Left cardiac atrium (tissue), 4 donors: ENCODE results near the gene HSD3B1. TPM values are rescaled to one million over a fixed set of nuclear protein-coding genes. Genes with fewer than 3 reads are reported as not detected.
"Not testable (repeated sequence)": the region's sequence is repeated elsewhere in the genome, so short reads cannot be mapped to it uniquely, and the experiment has no call there.

ENCODE experiments used
- ATAC-seq, 2 donors: fragments of 200-7000 bp; cut with Tn5 transposase; one replicate each; pipeline ENCODE4 v1.9.1; 2020; ENCODE audit warnings: mild to moderate bottlenecking in 2 of 2, moderate library complexity in 2 of 2
- DNase-seq: peaks from one replicate; pipeline ENCODE4 v3.0.0-alpha.2; 2020
- intact Hi-C, 2 donors: fragments of 100-400 bp; cut with DNase I; formaldehyde crosslinking; loops; one replicate each; pipeline versions ENCODE4 v1.14.1 to v1.15.1; 2022 to 2023
- total RNA-seq, 2 donors: library from RNA; stranded (reverse); fragmentation: NEBNext Ultra II Directional; extraction: Animal tissue kit (Norgen Biotek cat#: 25700); gene quantifications; one replicate each; pipeline ENCODE4 v1.2.1, GENCODE V29; 2021
- donor health status: DM: no; HTN: yes; CAD: no.
- donor health status: DM: no; HTN: yes; CAD: no; lungs with severe emphysema.
- donor health status: DM: yes; HTN: yes; CAD: no.
- donor health status: Dilated cardiomyopathy.

HSD3B1 gene
- total RNA-seq, 2 donors from 2014 or later = not detected

DNA sequence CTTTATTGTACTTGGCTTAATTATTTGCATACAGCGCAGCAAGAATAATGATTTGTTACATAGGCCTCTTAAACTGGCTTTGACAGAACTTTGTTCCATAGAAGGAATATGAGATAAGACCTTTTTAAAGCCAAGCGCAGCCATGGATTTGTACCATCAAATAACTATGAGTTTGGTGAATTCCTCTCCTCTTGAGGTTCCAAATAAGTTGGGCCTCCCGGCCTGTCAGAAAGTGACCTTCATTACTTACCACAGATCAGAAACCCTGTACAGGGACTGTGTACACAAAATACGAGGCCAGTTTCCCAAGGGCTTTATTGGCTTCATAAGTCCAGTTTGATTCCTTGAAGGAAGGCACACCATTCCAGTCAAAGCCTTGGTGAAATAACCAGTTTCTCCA, 21.8 kb upstream of the HSD3B1 start:
- ATAC-seq (no peak), DNase-seq (no peak)
- intact Hi-C loops = no loop called here

- ATAC-seq (peak in 1 of 2 donors; percentile 56), DNase-seq (no peak)
- intact Hi-C loops = no loop called here
These were observed 18.8 kb upstream of the HSD3B1 start for GRCh38 chr1:119488216-119488615.

DNA sequence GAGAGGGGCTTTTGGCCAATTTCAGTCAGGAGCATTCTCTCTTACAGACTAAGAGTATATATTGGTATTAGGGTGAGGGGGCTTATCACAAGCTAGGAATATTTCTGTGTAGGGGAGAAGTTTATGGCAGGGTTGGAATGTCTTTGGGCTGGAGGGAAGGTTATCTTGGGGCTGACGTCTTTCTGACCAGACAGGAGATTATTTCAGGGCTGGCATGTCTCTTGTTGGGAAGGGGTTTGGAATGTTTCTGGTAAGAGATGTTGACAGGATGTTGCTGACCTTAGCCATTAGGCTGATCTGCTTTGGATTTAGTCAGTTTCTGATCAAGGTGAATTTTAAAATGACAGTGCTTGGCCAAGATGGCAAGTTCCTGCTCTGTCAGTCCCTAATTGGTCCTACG, 17.8 kb upstream of the HSD3B1 start:
- intact Hi-C loops = no loop called here
- ATAC-seq (peak; percentile 23 to 30), DNase-seq (no peak)

DNA sequence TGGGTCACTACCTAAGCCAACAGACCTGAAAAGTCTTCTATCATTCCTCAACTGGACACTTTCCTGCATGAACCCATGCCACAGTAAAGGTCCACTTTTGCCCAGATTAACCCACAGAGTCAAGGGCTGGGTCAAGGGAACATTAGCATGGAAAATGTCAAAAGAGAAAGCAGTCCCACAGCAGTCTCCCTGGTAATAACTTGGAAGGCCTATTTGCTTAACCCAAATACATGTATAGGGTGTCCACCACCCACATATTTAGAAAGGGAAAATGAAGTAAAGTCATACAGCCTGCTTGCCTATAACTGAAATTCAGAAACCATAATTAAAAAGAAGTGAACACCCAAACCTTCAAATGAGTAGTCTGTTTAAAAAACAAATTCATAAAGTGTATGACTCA, 16.1 kb upstream of the HSD3B1 start:
- intact Hi-C loops = no loop called here
- ATAC-seq (no peak), DNase-seq (no peak)

GRCh38 chr1:119492763-119493162, 14.2 kb upstream of the HSD3B1 start:
- intact Hi-C loops = no loop called here
- no peak for ATAC-seq
- DNase-seq = no peak

GRCh38 chr1:119504831-119505230, 2.2 kb upstream of the HSD3B1 start:
- no peak for ATAC-seq
- intact Hi-C loops = no loop called here
- DNase-seq = no peak

DNA sequence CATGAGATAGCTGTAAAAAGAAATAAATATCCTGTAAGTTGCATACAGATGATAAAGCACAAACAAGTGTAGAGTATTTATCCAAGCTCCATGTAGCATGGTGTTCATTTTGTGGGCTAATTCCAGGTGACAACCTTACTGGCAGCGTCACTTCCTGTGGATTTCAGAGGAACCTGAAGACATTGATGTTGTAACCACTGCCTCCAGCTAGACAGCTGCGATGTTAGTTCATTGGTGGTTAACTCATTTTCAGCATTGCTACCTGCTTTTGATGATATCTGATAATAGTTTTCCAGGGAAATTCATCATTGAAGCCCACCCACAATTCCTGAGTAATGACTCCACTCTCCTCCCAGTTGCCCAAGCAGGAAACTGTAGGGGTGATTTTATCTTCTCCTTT, 3.0 kb downstream of the HSD3B1 start:
- no peak for ATAC-seq

DNA sequence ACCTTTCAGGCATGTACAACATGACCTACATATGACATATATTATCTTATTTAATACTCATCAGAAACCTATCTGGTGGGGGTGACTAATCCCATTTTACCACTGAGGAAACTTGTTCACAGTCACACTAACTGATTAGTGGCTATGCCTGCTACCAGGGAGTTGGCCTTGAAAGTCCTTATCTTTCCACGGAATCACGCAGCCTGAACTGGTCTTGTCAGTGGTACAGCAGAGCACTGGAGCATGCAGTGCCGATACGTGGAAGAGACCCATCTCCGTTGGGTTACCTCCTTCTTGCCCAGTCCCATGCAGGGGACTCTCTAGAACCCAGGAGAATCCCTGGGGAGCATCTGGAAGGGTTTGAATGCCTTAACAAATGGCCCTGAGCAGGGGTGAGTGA, 8.2 kb downstream of the HSD3B1 start:
- intact Hi-C loops = no loop called here
- ATAC-seq = no peak
- DNase-seq = no peak

More for the DNA sequence above, 3.0 kb downstream of the HSD3B1 start:
- intact Hi-C loops = no loop called here
- DNase-seq = no peak

DNA sequence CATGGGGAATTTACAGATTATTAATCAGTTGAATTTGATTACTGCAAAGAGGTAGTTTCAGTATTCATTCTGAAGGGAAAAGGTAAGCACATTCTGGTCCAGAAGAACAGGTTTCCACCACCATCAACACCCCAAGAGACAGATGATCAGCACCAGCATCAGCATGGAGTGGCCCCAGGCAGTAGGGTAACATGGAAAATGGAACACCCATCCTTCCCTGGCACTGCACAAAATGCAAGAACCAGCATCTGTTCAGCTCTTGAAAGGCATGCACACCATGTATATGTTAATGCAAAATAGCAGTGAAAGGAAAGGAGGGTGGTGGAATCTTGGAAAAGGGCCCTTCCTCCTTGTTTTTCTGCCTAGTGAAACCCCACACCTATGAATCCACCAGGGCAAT, 9.2 kb downstream of the HSD3B1 start:
- DNase-seq (no peak), ATAC-seq (no peak)
- intact Hi-C loops = no loop called here

GRCh38 chr1:119516680-119517079, 9.7 kb downstream of the HSD3B1 start:
- ATAC-seq (no peak), DNase-seq (no peak)
- intact Hi-C loops = no loop called here

DNA sequence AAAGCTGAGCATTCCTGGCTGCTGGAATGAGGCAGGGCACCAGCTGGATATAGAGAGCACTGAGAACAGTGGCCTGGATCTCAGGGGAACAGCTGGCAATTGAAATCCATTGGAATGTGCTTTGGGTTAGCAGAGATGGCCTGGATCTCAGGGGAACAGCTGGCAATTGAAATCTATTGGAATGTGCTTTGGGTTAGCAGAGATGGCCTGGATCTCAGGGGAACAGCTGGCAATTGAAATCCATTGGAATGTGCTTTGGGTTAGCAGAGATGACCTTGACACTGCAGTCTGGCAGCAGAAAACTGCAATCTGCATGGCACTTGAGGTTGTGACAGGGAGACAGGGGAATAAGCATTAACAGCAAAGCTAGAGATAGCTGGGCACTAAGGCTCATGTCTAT, 10.7 kb downstream of the HSD3B1 start:
- intact Hi-C loops, DNase-seq: not testable (repeated sequence)
- peak in 1 of 2 donors; percentile 65 for ATAC-seq

DNA sequence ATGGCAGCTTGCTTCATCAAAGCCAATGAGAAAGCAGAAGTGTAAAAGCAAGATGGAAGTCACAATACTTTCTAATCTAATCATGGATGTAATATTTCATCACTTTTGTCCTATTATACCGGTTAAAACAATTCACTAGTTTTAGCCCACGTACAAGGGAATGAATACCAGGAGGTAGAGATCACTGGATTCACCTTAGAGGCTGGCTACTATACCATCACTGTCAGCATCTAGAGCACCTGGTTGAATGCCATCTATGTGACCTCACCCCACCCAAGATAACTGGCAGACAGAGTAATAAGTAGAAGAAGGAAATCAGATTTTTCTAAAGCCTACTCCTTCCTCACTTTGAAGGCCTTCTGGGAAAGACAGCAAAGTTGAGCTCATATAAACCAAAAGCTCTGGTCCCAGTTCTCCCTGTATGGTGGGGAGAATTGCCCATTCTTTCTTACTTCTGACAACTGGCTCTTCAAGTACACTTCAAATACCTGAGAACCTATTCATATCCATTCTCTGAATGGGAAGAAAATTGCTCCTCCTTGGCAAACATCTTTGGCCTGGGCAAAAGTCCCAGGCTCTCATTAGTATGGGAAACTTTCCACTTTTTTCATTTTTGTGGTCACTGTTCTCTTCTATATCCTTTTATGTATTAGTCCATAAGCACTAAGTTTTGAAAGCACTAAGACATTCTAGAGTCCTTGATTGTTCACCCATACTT, 24.8 kb downstream of the HSD3B1 start:
- intact Hi-C loops = no loop called here
- no peak for ATAC-seq
- no peak for DNase-seq

- intact Hi-C loops = no loop called here
- no peak for ATAC-seq
These were observed 25.4 kb downstream of the HSD3B1 start for GRCh38 chr1:119532324-119532910.

DNA sequence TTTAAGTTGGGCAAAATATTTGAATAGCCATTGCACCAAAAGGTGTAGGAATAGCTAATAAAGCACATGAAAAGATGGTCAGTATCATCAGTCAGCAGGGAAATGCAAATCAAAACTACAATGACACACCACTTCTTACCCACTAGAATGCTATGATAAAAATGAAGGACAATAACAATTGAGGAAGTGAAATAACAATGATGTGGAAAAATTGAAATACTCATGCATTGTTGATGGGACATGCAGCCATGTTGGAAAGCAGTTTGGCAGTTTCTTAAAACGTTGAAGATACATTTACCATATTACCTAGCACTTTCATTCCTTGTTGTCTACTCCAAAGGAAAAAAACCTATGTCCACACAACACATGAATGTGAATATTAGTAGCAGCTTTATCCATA, 28.4 kb downstream of the HSD3B1 start:
- no peak for ATAC-seq
- no peak for DNase-seq
- intact Hi-C loops = loop anchor here in 1 of 2 donors (2.0 kb wide), 1 partner anchor 17 kb away; no protein-coding TSS in a partner anchor

More at GRCh38 chr1:119532324-119532910, 25.4 kb downstream of the HSD3B1 start:
- no peak for DNase-seq

- DNase-seq (no peak), ATAC-seq (no peak)
- intact Hi-C loops = no loop called here
These were observed 31.0 kb downstream of the HSD3B1 start for GRCh38 chr1:119537966-119538365.

GRCh38 chr1:119539636-119540035, 32.6 kb downstream of the HSD3B1 start:
- DNase-seq = no peak
- intact Hi-C loops = no loop called here
- ATAC-seq = no peak

- DNase-seq (no peak), ATAC-seq (peak; percentile 24 to 67)
- intact Hi-C loops = no loop called here
These were observed 34.4 kb downstream of the HSD3B1 start for GRCh38 chr1:119541389-119541788.

DNA sequence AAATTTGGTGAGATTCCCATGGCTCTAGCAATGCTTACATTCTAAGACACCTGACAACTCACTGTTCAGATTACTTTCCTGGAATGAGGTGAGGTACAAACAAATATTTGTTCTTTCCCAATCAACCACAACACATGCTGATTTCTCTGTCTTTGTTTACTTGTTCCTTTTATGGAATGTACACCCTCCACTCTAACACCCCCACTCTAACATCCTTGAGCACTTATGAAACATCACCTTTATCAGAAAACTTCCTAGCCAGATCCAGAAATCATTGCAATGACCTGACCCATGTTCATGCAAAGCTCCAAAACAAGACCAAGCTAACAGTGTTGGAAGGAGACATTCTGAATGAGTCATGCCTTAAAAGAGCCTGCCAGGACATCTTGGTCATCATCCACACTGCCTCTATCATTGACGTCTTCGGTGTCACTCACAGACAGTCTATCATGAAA, 35.5 kb downstream of the HSD3B1 start:
- ATAC-seq = peak in 1 of 2 donors; percentile 79
- no peak for DNase-seq
- intact Hi-C loops = no loop called here

DNA sequence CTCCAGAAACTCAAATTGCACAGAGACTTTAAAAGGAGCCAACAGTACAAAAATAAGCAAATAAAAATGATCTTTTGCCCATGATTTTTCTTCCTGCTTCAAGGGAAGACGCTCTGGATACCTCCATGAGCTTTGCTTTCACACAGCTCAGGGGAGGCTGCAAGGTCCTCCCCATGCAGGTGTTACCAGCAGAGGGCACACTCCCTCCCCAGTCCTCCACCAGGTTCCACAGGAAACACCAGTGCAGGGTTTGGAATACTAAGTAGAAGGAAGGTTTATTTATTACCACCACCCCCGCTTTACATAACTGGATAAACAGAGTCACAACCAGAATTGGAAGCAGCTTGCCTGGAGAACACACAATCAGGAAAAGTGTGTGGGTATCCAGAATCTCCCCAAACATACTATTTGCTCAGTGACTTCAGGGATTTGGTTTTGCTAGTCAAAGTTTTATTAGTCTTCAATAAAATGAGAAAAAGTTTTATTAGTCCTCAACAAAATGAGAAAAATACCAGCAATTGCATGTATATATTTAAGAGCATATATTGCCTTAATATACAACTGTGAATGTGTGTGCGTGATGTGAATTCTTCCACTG, 37.3 kb downstream of the HSD3B1 start:
- intact Hi-C loops = no loop called here
- no peak for ATAC-seq
- DNase-seq = no peak

GRCh38 chr1:119546641-119547040, 39.6 kb downstream of the HSD3B1 start:
- DNase-seq = no peak
- intact Hi-C loops = no loop called here
- no peak for ATAC-seq

- no peak for ATAC-seq
- intact Hi-C loops = no loop called here
- DNase-seq = no peak
These were observed 40.3 kb downstream of the HSD3B1 start for GRCh38 chr1:119547306-119547705.
